Measurements from ENCODE around the gene SLC25A13. TPM values are rescaled to one million over a fixed set of nuclear protein-coding genes. Genes with fewer than 3 reads are reported as not detected.
"Not testable (repeated sequence)": the region's sequence is repeated elsewhere in the genome, so short reads cannot be mapped to it uniquely, and the experiment has no call there.

The SLC25A13 gene, protein sequence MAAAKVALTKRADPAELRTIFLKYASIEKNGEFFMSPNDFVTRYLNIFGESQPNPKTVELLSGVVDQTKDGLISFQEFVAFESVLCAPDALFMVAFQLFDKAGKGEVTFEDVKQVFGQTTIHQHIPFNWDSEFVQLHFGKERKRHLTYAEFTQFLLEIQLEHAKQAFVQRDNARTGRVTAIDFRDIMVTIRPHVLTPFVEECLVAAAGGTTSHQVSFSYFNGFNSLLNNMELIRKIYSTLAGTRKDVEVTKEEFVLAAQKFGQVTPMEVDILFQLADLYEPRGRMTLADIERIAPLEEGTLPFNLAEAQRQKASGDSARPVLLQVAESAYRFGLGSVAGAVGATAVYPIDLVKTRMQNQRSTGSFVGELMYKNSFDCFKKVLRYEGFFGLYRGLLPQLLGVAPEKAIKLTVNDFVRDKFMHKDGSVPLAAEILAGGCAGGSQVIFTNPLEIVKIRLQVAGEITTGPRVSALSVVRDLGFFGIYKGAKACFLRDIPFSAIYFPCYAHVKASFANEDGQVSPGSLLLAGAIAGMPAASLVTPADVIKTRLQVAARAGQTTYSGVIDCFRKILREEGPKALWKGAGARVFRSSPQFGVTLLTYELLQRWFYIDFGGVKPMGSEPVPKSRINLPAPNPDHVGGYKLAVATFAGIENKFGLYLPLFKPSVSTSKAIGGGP
- 30.5 TPM for total RNA-seq
- polyA plus RNA-seq: 11.5 TPM

DNA sequence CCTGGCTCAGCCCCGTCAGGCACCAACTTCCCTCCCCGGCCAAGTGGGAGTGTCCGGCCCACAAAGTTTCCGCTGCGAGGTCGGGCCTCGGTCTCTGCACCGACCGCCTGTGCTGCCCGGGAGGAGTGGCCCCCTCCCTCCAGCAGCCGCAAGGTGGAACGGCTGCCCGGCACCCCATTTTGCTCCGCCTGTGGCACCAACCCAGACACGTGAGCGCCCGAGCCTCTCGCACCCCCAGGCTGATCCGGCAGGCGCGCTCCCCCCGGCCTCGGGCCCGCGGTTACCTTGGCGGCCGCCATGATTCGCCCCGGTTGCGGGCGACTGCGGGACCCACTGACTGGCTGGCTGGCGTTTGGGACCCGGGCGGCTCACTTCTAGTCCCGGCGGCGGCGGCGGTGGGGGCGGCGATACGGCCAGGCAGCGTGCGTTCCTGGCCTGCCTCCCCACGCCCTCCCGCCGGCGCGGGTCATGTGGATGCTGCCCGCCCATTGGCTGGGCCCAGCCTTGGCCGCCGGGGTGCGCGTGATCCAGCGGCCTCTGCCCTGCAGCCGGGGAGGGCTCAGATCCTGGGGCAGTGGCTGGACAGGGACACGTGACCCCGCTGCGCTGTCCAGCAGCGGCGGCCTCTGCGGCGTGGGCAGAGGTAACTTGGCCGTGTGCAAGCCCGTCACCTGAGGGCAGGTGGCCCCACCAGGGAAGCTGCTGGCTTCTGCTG, at the start of gene SLC25A13:
Gene SLC25A13 (minus strand): TSS at position 441 of the 715 bp plus-strand sequence. CDS start 142 bp downstream, at position 299.
- Histone ChIP-seq H3K4me1 (ENCODE audit: insufficient read depth) (no peaks in the 10 kb centered on the region), H3K4me3 (ENCODE audit: low read depth, low read length) (peak within 1 kb of the TSS; percentile 91), H3K36me3 (ENCODE audit: insufficient read depth) (no peaks in the 10 kb centered on the region), H3K27ac (ENCODE audit: low read depth) (peak within 1 kb of the TSS; percentile 97)
- no peak for DNase-seq (ENCODE audit: extremely low spot score)
- WGBS: under 1% methylated on average over 66 of the region's 66 CpGs

DNA sequence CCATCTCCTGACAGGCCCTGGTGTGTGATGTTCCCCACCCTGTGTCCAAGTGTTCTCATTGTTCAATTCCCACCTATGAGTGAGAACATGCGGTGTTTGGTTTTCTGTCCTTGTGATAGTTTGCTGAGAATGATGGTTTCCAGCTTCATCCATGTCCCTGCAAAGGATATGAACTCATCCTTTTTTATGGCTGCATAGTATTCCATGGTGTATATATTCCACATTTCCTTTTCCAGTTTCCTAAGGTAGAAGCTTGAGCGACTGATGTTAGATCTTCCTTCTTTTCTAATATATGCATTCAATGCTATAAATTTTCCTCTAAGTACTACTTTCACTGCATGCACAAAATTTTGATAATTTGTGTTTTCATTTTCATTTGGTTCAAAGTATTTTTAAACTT, 44.0 kb upstream of the SLC25A13 start:
- not testable (repeated sequence) for DNase-seq (ENCODE audit: extremely low spot score); H3K4me3 ChIP-seq (ENCODE audit: low read depth, low read length); H3K27ac ChIP-seq (ENCODE audit: low read depth); H3K4me1 ChIP-seq (ENCODE audit: insufficient read depth); H3K36me3 ChIP-seq (ENCODE audit: insufficient read depth)
- WGBS: 91% methylated on average over 2 of the region's 2 CpGs

DNA sequence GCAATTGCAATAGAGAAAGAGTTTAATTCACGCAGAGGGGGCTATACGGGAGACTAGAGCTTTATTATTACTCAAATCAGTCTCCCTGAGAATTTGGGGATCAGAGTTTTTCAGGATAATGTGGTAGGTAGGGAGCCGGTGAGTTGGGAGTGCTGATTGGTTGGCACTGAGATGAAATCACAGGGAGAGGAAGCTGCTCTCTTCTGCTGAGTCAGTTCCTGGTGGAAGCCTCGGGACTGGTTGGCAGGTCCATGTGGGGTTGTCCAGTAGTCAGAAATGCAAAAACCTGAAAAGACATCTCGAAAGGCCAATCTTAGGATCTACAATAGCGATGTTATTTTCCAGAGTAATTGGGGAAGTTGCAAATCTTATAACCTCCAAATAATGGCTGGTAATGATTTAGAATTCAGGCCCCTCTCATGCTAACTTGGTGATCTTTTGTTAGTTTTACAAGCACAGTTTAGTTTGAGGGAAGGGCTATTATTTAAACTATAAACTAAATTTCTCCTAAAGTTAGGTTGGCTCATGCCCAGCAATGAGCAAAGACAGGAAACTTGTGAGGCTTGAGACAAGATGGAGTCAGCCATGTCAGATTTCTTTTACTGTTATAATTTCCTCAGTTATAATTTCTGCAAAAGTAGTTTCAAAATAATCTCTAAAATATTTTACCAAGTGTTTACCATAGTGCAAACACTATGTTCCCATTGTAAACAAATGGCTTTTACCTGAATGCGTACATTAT, 39.4 kb upstream of the SLC25A13 start:
- no peaks in the 10 kb centered on the region for H3K4me1 ChIP-seq (ENCODE audit: insufficient read depth)
- H3K36me3 ChIP-seq (ENCODE audit: insufficient read depth): no peaks in the 10 kb centered on the region
- 84% methylated on average over 7 of the region's 7 CpGs for WGBS
- no peak overlapping the region for H3K4me3 ChIP-seq (ENCODE audit: low read depth, low read length)
- H3K27ac ChIP-seq (ENCODE audit: low read depth): no peak overlapping the region
- DNase-seq (ENCODE audit: extremely low spot score): no peak

DNA sequence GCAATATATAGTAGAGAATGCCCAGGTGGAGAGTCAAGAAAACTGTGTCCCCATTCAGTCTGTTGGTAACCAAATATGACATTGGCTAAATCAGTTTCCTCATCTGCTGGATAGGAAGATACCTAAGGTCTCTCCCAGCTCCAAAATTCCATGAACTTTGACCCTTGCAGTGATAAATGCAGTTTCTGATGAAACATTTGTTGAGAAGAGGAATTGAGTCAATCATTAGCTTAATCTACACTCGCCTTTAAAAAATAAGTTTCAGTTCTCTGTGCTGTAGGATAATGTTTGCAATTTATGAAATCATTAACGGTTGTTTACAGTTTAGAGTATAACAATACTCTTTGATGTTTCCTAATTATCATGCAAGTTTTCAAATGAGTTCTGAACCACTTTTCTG, 38.0 kb upstream of the SLC25A13 start:
- no peak for DNase-seq (ENCODE audit: extremely low spot score)

DNA sequence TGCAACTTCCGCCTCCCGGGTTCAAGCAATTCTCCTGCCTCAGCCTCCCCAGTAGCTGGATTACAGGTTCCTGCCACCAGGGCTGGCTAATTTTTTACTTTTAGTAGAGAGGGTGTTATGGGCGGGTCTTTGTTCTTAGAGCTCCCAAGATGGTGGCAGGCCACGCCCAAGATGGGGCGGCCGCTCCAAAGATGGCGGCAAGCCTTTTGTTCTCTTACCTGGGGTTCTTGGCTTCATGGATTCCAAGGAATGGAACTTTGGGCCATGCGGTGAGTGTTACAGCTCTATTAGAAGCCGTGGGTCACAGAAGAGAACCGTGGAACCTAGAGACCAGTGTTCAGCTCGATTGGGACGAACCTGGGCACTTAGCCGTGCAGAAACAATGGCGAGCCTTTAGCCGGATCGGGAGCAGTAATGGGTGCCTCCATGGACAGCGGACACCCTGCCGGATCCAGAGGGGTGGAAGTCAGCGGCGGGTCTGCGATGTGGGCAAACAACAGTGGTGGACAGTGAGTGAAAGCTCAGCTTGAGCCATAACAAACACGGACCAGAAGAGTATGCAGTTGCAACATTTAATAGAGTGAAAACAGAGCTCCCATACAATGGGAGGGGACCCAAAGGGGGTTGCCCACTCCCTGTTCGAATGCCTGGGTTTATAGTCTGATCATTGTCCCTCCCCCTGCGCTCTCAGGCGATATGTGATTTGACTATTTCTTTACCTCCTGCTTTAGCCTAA, 36.5 kb upstream of the SLC25A13 start:
- DNase-seq (ENCODE audit: extremely low spot score); H3K4me3 ChIP-seq (ENCODE audit: low read depth, low read length); H3K36me3 ChIP-seq (ENCODE audit: insufficient read depth); H3K27ac ChIP-seq (ENCODE audit: low read depth); H3K4me1 ChIP-seq (ENCODE audit: insufficient read depth): not testable (repeated sequence)
- 94% methylated on average over 25 of the region's 25 CpGs for WGBS

More for the DNA sequence above, 38.0 kb upstream of the SLC25A13 start:
- no peaks in the 10 kb centered on the region for H3K4me1 ChIP-seq (ENCODE audit: insufficient read depth)
- H3K27ac ChIP-seq (ENCODE audit: low read depth): no peak overlapping the region
- no peaks in the 10 kb centered on the region for H3K36me3 ChIP-seq (ENCODE audit: insufficient read depth)
- H3K4me3 ChIP-seq (ENCODE audit: low read depth, low read length): no peak overlapping the region
- 86% methylated on average over 2 of the region's 2 CpGs for WGBS

DNA sequence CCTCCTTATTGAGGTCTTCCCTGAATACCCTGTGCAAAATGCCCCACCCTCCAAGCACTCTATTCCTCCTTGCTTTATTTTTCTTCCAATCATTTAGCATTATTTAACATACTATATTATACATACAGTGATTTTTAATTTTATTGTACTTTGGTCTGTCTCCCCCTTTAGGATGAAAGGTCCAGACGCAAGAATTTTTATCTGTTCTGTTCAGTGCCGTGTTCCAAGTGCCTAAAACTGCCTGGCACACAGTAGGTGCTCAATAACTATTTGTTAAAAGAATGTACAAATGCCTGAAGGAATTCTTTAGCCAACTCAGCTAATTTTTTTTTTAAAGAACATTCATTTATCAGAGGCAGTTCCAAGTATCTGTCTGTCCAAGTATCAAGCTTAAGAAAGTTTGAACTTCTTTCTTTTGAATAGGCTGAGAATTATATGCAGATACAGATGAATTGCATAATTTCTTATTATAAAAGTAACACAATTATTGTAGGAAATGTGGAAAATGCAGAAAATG, 34.1 kb upstream of the SLC25A13 start:
- H3K4me1 ChIP-seq (ENCODE audit: insufficient read depth): no peaks in the 10 kb centered on the region
- no peak overlapping the region for H3K4me3 ChIP-seq (ENCODE audit: low read depth, low read length)
- no peak overlapping the region for H3K27ac ChIP-seq (ENCODE audit: low read depth)
- WGBS: 49% methylated on average over 2 of the region's 2 CpGs
- DNase-seq (ENCODE audit: extremely low spot score): no peak
- H3K36me3 ChIP-seq (ENCODE audit: insufficient read depth): no peaks in the 10 kb centered on the region

DNA sequence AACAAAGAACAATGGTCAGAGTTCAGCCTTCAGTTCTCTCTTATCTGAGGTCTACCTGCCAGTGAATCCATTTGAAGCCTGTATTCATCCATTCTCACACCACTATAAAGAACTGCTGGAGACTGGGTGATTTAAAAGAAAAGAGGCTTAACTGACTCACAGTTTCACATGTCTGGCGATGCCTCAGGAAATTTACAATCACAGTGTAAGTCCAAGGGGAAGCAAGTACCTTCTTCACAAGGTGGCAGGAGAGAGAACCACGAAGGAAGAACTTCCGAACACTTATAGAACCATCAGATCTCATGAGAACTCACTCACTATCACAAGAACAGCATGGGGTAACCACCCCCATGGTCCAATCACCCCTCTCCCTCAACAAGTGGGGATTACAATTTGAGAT, 33.0 kb upstream of the SLC25A13 start:
- no peak for DNase-seq (ENCODE audit: extremely low spot score)
- Histone ChIP-seq H3K27ac (ENCODE audit: low read depth) (no peak overlapping the region), H3K36me3 (ENCODE audit: insufficient read depth) (no peaks in the 10 kb centered on the region), H3K4me3 (ENCODE audit: low read depth, low read length) (no peak overlapping the region), H3K4me1 (ENCODE audit: insufficient read depth) (no peaks in the 10 kb centered on the region)
- WGBS: 69% methylated on average over 3 of the region's 3 CpGs

DNA sequence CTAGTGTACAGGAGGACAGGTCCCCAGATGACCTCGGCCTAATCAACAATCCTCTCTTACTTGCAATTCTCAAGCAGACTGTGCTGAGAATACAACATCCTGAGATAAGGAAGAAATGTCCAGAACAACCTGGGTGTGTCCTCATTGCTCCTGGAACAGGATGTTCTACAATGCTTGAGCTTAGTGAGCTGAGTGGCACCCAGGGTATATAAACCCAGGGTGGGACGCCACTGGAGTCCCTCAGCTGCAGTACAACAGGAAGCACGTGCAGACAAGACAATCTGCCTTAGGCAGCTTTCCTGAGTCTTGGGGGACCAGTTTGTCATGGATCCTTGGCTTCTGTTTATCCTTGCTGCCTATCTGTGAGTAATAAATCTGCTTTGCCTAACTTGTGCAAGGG, 27.7 kb upstream of the SLC25A13 start:
- DNase-seq (ENCODE audit: extremely low spot score): no peak
- Histone ChIP-seq H3K27ac (ENCODE audit: low read depth) (no peak overlapping the region), H3K4me1 (ENCODE audit: insufficient read depth) (no peaks in the 10 kb centered on the region), H3K4me3 (ENCODE audit: low read depth, low read length) (no peak overlapping the region), H3K36me3 (ENCODE audit: insufficient read depth) (no peaks in the 10 kb centered on the region)
- WGBS: 55% methylated on average over 3 of the region's 3 CpGs

DNA sequence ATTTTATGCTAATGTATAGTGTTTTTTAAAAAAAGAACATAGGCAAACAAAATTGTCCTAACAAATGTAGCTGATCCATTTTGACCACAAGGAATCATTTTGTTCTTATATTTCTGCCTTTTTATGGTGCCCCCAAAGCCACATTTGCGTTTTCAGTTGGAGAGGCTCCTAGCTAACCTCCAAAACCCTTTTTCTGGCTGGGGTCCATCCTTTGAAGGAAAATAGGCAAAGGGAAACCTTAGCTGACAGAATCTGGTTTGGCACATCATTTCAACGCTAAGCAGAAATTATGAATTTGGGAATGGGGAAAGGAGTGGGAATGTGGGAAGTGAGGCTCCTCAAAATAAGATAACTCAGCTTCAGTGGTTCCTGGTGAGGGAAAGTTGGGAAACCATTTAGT, 25.6 kb upstream of the SLC25A13 start:
- H3K27ac ChIP-seq (ENCODE audit: low read depth): no peak overlapping the region
- no peaks in the 10 kb centered on the region for H3K4me1 ChIP-seq (ENCODE audit: insufficient read depth)
- WGBS: 90% methylated on average over 2 of the region's 2 CpGs
- DNase-seq (ENCODE audit: extremely low spot score): no peak
- H3K36me3 ChIP-seq (ENCODE audit: insufficient read depth): no peaks in the 10 kb centered on the region
- H3K4me3 ChIP-seq (ENCODE audit: low read depth, low read length): no peak overlapping the region

DNA sequence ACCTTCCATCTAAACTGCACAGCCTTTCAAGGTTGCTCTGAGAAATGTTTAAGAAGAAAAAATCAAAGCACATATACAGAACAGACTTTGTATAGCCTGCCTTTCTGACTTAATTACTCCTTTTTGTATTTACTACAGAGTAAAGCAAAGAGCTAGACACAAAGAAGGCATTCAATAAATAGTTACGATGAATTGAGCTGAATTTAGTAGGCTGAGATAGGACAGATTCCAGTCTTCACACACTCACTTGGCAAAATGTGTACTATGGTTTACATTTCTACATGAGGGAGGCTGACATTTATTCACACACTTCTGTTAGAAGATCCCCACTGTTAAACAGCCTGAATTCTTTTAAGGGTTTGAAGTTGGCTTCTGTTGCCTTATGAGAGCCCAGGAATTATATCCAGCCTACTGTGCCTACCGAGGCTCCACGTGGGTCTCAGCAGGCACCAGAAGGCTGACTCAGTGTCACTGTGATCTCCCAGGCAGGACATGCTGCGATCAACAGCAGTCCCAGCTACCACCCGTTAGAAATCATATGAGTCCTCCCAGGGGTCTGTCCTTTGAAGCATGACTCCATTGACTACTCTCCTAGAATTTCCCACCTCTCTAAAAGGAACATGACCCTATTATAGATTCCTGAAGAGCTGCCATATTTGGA, 24.5 kb upstream of the SLC25A13 start:
- Histone ChIP-seq H3K27ac (ENCODE audit: low read depth) (no peak overlapping the region), H3K4me3 (ENCODE audit: low read depth, low read length) (no peak overlapping the region), H3K36me3 (ENCODE audit: insufficient read depth) (no peaks in the 10 kb centered on the region), H3K4me1 (ENCODE audit: insufficient read depth) (no peaks in the 10 kb centered on the region)
- no peak for DNase-seq (ENCODE audit: extremely low spot score)
- WGBS: 38% methylated on average over 5 of the region's 5 CpGs

DNA sequence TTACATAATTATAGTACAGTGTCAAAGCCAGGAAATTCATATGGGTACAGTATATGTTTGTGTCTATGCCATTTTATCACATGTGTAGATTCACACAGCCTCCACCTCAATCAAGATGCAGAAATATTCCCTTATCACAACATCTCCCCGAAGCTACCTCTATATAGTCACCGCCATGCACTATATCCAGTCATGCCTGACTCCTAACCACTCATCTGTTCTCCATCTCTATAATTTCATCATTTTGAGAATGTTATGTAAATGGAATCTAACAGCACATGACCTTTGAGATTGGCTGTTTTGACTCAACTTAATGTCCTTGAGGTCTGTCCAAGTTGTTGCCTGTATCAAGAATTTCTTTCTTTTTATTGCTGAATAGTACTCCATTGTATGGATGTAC, 22.3 kb upstream of the SLC25A13 start:
- 91% methylated on average over 2 of the region's 2 CpGs for WGBS
- Histone ChIP-seq H3K4me3 (ENCODE audit: low read depth, low read length) (no peak overlapping the region), H3K27ac (ENCODE audit: low read depth) (no peak overlapping the region), H3K4me1 (ENCODE audit: insufficient read depth) (no peaks in the 10 kb centered on the region), H3K36me3 (ENCODE audit: insufficient read depth) (no peaks in the 10 kb centered on the region)
- DNase-seq (ENCODE audit: extremely low spot score): no peak

DNA sequence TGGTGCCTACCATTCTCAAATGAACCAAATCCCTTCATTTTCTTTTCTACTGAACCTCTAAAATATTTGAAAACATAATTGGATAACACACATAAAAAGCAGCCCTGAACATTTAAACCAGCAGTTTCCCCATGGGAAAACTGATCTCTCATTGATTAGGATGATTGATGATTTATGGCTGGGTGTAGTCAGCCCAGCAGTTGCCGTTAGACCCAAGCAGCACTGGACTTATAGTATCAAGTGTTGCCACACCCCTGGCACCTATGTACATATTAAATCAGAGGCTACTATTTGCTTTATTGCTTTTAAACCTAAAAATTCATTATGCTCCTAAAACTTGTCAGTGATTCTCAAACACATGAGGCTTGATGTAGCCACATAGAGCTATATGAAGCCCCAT, 20.2 kb upstream of the SLC25A13 start:
- no peak overlapping the region for H3K4me3 ChIP-seq (ENCODE audit: low read depth, low read length)
- H3K36me3 ChIP-seq (ENCODE audit: insufficient read depth): no peaks in the 10 kb centered on the region
- no peaks in the 10 kb centered on the region for H3K4me1 ChIP-seq (ENCODE audit: insufficient read depth)
- WGBS: 49% methylated on average over 1 of the region's 1 CpG
- DNase-seq (ENCODE audit: extremely low spot score): no peak
- H3K27ac ChIP-seq (ENCODE audit: low read depth): no peak overlapping the region

Measured in urinary bladder (tissue), 4 donors.